Keratinocyte (primary cell): Measurements from ENCODE around the gene RBM18. TPM values are rescaled to one million over a fixed set of nuclear protein-coding genes. Genes with fewer than 3 reads are reported as not detected.

Experiments used
- DNase-seq: peaks from one replicate; pipeline ENCODE4 v3.0.0-alpha.2; 2011; ENCODE audit warnings: low read depth, missing footprints, low spot score
- FAIRE-seq: peaks from 2 replicates; lab custom pipeline; 2011; peaks lifted over from hg19 to GRCh38; lab: Jason Lieb, UNC
- H2AFZ ChIP-seq: 2 replicates; pipeline ENCODE4 v1.6.0; 2012; ENCODE audit warnings: low read length, control low read depth, inconsistent platforms; ENCODE audit not compliant: control insufficient read depth
- H3K27ac ChIP-seq: 2 replicates; pipeline ENCODE4 v1.5.1; 2011; ENCODE audit warnings: low read length; ENCODE audit not compliant: control insufficient read depth, insufficient read depth
- H3K27me3 ChIP-seq: 3 replicates; pipeline ENCODE4 v1.6.0; 2011; ENCODE audit warnings: low read length; ENCODE audit not compliant: control insufficient read depth, insufficient read depth; ENCODE audit errors: extremely low read depth
- H3K36me3 ChIP-seq, 2 experiments: 2 replicates in 1 of 2; 3 replicates in 1 of 2; pipeline ENCODE4 v1.5.1; 2011; ENCODE audit warnings: low read length in 2 of 2, mild to moderate bottlenecking in 1 of 2; ENCODE audit not compliant: control insufficient read depth in 2 of 2, insufficient read depth in 2 of 2; ENCODE audit errors: extremely low read depth in 1 of 2
- H3K4me1 ChIP-seq: 3 replicates; pipeline ENCODE4 v1.5.1; 2011; ENCODE audit warnings: low read length; ENCODE audit not compliant: control insufficient read depth, insufficient read depth; ENCODE audit errors: extremely low read depth
- H3K4me2 ChIP-seq: 3 replicates; pipeline ENCODE4 v1.6.0; 2011; ENCODE audit warnings: low read depth, low read length; ENCODE audit not compliant: control insufficient read depth, insufficient read depth; ENCODE audit errors: extremely low read depth
- H3K4me3 ChIP-seq, 3 experiments: fragments of 200-600 bp in 1 of 3; sonication (generic) in 1 of 3; 2 replicates in 2 of 3; 3 replicates in 1 of 3; pipeline ENCODE4 v1.5.1; 2011 to 2016; ENCODE audit warnings: low read length in 3 of 3, mild to moderate bottlenecking in 3 of 3, control low read depth in 2 of 3, inconsistent platforms in 1 of 3, low read depth in 1 of 3, mixed read lengths in 1 of 3, mixed run types in 1 of 3, moderate library complexity in 1 of 3; ENCODE audit not compliant: control insufficient read depth in 2 of 3, insufficient read depth in 2 of 3; ENCODE audit errors: extremely low read depth in 1 of 3
- H3K79me2 ChIP-seq: 2 replicates; pipeline ENCODE4 v1.6.0; 2012; ENCODE audit warnings: low read length; ENCODE audit not compliant: control insufficient read depth, insufficient read depth
- H3K9ac ChIP-seq: 3 replicates; pipeline ENCODE4 v1.6.0; 2011; ENCODE audit warnings: low read length; ENCODE audit not compliant: control insufficient read depth, insufficient read depth; ENCODE audit errors: extremely low read depth
- H3K9me1 ChIP-seq: 3 replicates; pipeline ENCODE4 v1.6.0; 2011; ENCODE audit warnings: low read length; ENCODE audit not compliant: control insufficient read depth, insufficient read depth; ENCODE audit errors: extremely low read depth
- H3K9me3 ChIP-seq: 2 replicates; pipeline ENCODE4 v1.5.1; 2012; ENCODE audit warnings: low read depth, low read length; ENCODE audit not compliant: control insufficient read depth
- H4K20me1 ChIP-seq: 3 replicates; pipeline ENCODE4 v1.6.0; 2011; ENCODE audit warnings: low read length; ENCODE audit not compliant: control insufficient read depth, insufficient read depth; ENCODE audit errors: extremely low read depth
- EZH2 ChIP-seq: IDR thresholded peaks from one replicate; pipeline ENCODE4 v1.6.1; 2012; ENCODE audit warnings: inconsistent platforms, mild to moderate bottlenecking, low read length, moderate library complexity
- dilution Hi-C: fragments of 300-500 bp; cut with MboI; formaldehyde crosslinking; loops from one replicate; pipeline ENCODE4 v1.7.0; 2020; ENCODE audit warnings: low sequenced_read_pairs; ENCODE audit not compliant: extremely low pct_ligation_motif_present
- polyA plus RNA-seq, 5 experiments: library from polyadenylated mRNA; depleted of rRNA in 3 of 5; stranded (reverse) in 3 of 5; stranded (forward) in 1 of 5; unstranded in 1 of 5; fragments of >200 nt; gene quantifications; 1 replicate in 1 of 5; 2 replicates in 3 of 5; 3 replicates in 1 of 5; pipeline versions ENCODE4 v1.2.1 to v1.2.3, GENCODE V29; 2011 to 2012; ENCODE audit warnings: missing spikeins in 2 of 5, low read depth in 1 of 5, low replicate concordance in 1 of 5
- TF ChIP-seq, protein P1 (sequence below), 3 experiments: IDR thresholded peaks in 1 of 3; conservative IDR thresholded peaks in 1 of 3; optimal IDR thresholded peaks in 1 of 3; 2 replicates in 2 of 3; 3 replicates in 1 of 3; pipeline versions ENCODE3 to v1.5.1; 2011; ENCODE audit warnings: low read length in 3 of 3, mild to moderate bottlenecking in 3 of 3, moderate library complexity in 2 of 3, control low read depth in 1 of 3, inconsistent platforms in 1 of 3; ENCODE audit not compliant: insufficient read depth in 2 of 3; ENCODE audit errors: extremely low read depth in 1 of 3

The RBM18 gene
- polyA plus RNA-seq, 1 donor (not counting 4 experiments of a cell fraction or from before 2014, with no cell fraction given) = 43.4 TPM

GRCh38 chr9:122258886-122259415, 5.7 kb downstream of the RBM18 start:
- Histone ChIP-seq H3K27me3 (no peaks in the 10 kb centered on the region), H3K36me3 (peaks cover 4 to 15% of the 10 kb centered on the region in 2 experiments), H3K79me2 (peaks cover 38% of the 10 kb centered on the region)

GRCh38 chr9:122256206-122256605, 8.4 kb downstream of the RBM18 start:
- FAIRE-seq (no peak), DNase-seq (no peak)
- H3K4me3 ChIP-seq = no peak overlapping the region
- no peak overlapping the region for H3K27ac ChIP-seq
- no peak overlapping the region for H3K4me2 ChIP-seq
- H3K36me3 ChIP-seq = peaks cover 6 to 10% of the 10 kb centered on the region in 2 experiments
- H2AFZ ChIP-seq = no peak overlapping the region
- no peaks in the 10 kb centered on the region for H3K9me3 ChIP-seq
- H4K20me1 ChIP-seq = no peaks in the 10 kb centered on the region
- TF ChIP-seq, protein P1, sequence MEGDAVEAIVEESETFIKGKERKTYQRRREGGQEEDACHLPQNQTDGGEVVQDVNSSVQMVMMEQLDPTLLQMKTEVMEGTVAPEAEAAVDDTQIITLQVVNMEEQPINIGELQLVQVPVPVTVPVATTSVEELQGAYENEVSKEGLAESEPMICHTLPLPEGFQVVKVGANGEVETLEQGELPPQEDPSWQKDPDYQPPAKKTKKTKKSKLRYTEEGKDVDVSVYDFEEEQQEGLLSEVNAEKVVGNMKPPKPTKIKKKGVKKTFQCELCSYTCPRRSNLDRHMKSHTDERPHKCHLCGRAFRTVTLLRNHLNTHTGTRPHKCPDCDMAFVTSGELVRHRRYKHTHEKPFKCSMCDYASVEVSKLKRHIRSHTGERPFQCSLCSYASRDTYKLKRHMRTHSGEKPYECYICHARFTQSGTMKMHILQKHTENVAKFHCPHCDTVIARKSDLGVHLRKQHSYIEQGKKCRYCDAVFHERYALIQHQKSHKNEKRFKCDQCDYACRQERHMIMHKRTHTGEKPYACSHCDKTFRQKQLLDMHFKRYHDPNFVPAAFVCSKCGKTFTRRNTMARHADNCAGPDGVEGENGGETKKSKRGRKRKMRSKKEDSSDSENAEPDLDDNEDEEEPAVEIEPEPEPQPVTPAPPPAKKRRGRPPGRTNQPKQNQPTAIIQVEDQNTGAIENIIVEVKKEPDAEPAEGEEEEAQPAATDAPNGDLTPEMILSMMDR (optimal IDR thresholded peaks at IDR 0.05 in 1 of 3, IDR thresholded peaks at IDR 0.05 in 1 of 3, conservative IDR thresholded peaks at IDR 0.05 in 1 of 3; ENCODE audit: extremely low read depth in 1 of 3, insufficient read depth in 2 of 3, low read length in 3 of 3) = no peak
- TF ChIP-seq EZH2 = no peak
- H3K79me2 ChIP-seq = peaks cover 14% of the 10 kb centered on the region
- H3K9ac ChIP-seq = no peak overlapping the region
- no peaks in the 10 kb centered on the region for H3K4me1 ChIP-seq
- no peaks in the 10 kb centered on the region for H3K9me1 ChIP-seq
- dilution Hi-C loops = no loop called here
- no peaks in the 10 kb centered on the region for H3K27me3 ChIP-seq

More at GRCh38 chr9:122258886-122259415, 5.7 kb downstream of the RBM18 start:
- Histone ChIP-seq H3K9me1 (no peaks in the 10 kb centered on the region), H4K20me1 (no peaks in the 10 kb centered on the region), H3K4me3 (no peak overlapping the region), H3K9me3 (no peaks in the 10 kb centered on the region), H2AFZ (no peak overlapping the region), H3K4me2 (no peak overlapping the region), H3K27ac (no peak overlapping the region), H3K9ac (no peak overlapping the region), H3K4me1 (peaks cover 9% of the 10 kb centered on the region)
- dilution Hi-C loops = no loop called here
- no peak for DNase-seq
- TF ChIP-seq EZH2 = no peak
- TF ChIP-seq, protein P1 (optimal IDR thresholded peaks at IDR 0.05 in 1 of 3, IDR thresholded peaks at IDR 0.05 in 1 of 3, conservative IDR thresholded peaks at IDR 0.05 in 1 of 3; ENCODE audit: extremely low read depth in 1 of 3, insufficient read depth in 2 of 3, low read length in 3 of 3) = no peak
- FAIRE-seq = no peak
